ENCODE data around the gene PIAS4.

The PIAS4 gene

GRCh38 chr19:4023600-4024398 lies 16.3 kb downstream of the PIAS4 start:
- no peak for DNase-seq

DNA sequence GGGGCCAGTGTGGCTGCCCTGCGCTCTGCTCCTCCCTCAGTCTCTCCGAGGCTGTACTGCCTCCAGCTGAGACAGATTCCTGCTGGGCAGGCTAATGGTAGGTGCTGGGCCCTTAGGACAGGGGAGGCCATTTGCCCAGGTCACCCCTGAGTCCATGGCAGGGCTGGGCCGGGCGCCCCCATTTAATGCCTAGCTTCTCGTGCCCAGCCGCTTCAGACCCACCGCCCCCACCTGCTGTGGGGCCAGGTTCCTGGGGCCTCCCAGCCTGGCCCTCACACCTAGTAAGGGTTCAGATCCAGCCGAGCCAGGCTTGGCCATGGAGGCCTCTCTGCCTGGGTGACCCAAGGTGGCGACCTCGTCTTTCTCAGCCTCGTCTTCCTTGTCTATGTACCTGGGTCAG lies 17.8 kb downstream of the PIAS4 start:
- DNase-seq = no peak

DNA sequence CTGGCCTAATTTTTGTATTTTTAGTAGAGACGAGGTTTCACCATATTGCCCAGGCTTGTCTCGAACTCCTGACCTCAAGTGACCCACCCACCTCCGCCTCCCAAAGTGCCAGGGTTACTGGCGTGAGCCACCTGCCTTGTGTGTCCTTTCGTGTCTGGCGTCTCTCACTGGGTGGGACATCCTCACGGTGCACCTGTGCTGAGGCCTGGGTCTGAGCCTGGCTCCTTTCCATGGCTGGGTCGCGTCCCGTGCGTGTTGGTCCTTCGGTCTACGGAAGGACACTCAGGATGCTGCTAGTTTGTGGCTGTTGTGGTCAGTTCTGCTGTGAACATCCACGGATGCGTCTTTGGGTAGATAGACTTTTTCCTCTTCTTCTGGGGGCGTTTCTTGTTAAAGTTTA lies 19.6 kb downstream of the PIAS4 start:
- DNase-seq = no peak

- DNase-seq = no peak
Observed at GRCh38 chr19:4028334-4029246, 21.1 kb downstream of the PIAS4 start.

- DNase-seq = no peak
Observed at GRCh38 chr19:4029247-4029614, 21.7 kb downstream of the PIAS4 start.

GRCh38 chr19:4030552-4030951 lies 23.0 kb downstream of the PIAS4 start:
- DNase-seq = no peak

DNA sequence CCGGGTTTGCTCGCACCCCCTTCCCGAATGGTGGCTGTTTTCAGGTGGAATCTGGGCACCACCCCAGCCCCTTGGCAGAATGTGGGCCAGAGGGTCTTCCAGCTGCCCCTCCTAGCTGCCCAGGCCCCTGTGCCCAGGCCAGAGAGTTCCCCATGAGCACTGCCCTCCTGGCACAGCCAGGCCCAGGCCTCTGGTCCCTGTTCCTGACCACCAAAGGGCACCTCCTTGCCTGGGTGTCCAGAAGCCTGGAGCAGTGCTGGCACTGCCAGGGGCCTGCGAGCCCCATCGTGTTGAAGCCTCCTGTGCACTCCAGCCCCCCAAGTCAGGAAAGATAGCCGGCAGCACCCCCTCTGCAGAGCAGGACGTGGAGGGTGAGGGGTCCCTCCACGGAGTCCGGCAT lies 23.4 kb downstream of the PIAS4 start:
- DNase-seq = no peak

DNA sequence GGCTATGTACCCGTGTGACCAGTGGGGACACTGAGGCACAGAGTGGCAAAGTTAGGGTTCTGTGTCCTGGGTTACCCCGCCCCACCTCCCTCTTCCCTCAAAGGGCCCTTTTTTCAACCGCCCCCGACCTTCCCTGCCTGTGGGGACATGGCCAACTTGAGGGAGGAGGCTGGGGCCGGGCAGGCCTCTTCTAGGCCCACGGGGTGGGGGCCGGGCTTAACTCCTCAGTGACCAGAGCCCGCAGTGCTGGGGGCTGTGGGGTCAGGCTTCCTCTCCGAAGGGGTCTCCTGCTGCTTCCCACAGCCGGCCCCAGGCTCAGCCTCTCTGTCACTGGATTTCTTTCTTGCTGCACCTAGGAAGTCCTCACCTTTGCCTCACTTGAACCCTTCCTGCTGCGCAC lies 23.9 kb downstream of the PIAS4 start:
- no peak for DNase-seq

DNA sequence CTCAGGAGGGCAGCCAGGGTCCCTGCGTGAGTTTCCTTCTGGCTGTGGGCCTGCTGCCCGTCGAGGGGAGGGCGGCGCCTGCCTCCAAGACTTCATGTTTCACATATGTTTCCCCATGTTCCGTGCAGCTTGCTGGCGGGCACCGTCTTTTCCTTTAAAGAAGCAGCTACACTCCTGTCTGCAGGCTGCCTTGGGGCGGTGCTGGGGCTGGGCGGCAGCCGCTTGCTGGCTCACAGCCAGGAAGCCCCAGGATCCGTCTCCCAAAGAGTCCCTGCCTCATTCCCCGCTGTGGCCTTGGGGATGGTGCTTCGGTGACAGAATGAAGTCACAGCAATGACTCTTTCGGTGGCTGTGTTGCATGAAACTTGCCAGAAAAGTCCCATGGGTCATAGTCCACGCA lies 24.9 kb downstream of the PIAS4 start:
- DNase-seq = no peak

GRCh38 chr19:4033028-4033956 lies 25.8 kb downstream of the PIAS4 start:
- no peak for DNase-seq

DNA sequence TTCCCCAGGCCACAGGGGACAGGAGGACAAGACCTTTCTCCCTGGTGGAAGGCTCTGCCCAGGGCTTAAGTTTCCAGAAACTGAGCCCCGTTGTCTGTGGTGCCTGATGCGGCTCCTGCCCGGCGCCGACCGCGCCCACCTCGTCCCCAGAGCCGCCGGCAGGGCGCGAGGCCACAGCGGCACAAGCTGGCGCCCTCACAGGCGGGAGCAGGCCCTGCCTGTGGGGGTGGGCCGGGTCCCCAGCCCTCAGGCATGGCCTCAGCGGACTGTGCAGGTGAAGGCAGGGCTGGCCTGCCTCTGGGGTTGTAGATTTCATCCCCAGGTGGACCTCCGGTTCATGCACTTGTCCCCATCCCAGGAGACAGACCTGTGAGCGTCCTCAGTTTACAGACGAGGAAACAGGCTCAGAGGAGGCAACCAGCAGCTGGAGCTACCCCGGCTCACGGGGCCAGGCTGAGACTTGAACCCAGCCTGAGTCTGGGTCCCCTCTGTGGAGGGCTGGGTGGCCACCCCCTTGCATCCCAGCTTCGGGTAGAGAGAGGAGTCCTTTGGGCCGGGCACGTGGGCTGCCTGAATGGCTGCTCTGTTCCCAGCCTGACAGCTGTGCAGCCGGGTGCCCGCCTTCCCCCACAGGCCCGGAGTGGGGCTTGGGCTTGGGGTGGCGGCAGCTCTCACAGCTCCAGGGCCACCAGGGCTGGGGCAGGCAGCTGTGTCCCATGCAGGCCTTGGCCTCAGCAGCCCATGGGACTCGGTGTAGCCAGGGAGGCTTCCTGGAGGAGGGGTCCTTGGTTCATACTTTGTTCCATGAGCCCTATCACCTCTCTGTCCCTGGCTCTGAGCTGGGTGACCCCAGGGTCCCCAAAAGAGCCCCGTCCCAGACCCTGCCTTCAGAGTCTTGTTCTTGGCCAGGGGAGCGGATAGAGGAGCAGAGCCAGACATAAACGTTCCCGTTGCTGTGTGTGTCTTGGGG lies 26.8 kb downstream of the PIAS4 start:
- DNase-seq = no peak

GRCh38 chr19:4035018-4035566 lies 27.6 kb downstream of the PIAS4 start:
- no peak for DNase-seq

DNA sequence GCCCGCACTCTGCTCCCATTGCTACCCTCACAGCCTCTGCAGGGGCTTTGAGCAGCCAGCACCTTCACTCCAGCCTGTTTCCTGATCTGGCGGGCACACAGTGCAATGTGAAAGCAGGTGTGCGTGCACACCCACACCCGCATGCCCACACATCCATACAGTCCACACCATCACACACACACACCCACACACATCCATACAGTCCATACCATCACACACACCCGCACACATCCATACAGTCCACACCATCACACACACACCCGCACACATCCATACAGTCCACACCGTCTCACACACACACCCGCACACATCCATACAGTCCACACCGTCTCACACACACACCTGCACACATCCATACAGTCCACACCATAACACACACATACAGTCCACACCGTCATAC lies 28.0 kb downstream of the PIAS4 start:
- DNase-seq = no peak

- no peak for DNase-seq
Observed at GRCh38 chr19:4036576-4037300, 29.2 kb downstream of the PIAS4 start.

GRCh38 chr19:4037301-4037949 lies 29.9 kb downstream of the PIAS4 start:
- no peak for DNase-seq

GRCh38 chr19:4038057-4038456 lies 30.5 kb downstream of the PIAS4 start:
- no peak for DNase-seq

DNA sequence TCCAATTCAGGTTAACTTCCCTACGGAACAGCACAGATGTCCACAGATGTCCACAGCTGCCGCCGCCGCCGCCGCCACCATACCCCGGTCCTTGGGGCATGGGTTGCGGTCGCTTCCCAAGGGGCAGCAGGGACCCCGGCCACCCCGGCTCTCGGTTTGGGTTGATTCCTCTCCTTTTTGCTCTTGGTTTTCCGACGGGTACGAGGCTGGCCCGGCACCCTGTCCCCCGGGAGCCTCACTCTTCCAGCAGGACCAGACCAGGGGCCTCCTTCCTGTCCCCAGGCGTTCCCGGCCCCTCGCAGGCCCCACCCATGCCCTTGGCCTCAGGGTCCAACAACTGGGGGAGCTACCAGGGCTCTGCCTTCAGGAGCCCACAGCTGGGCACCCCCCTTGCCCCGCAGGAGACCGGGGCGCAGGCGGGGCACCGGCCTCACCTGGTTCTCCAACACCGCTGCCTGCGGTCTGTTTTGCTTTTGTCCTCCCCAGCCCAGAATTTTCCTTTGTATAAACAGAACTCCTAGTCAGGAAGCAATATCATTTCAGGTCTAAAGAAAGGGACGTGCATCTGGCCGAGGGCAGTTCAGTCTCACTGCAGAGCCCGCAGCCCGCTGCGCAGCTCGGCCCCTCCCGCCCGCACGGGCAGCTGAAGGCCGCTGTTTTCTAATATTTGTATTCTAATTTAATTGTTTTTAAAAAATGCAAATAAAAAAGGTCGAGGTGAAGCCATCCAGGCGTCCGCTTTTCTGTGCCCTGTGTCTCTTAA lies 31.3 kb downstream of the PIAS4 start:
- DNase-seq = no peak

GRCh38 chr19:4042064-4042730 lies 34.7 kb downstream of the PIAS4 start:
- DNase-seq = no peak

- no peak for DNase-seq
Observed at GRCh38 chr19:4042731-4043082, 35.2 kb downstream of the PIAS4 start.

Measured in NCI-H1694 treated with DMSO at 0.1 percent for 48 hours (cell line).